Measurements from ENCODE around the gene TMEM163. TPM values are rescaled to one million over a fixed set of nuclear protein-coding genes. Genes with fewer than 3 reads are reported as not detected.

TMEM163 gene
- total RNA-seq, 1 experiment from 2014 or later = 0.12 TPM

GRCh38 chr2:134504586-134505336, 214.0 kb downstream of the TMEM163 start:
- ATAC-seq (no peak), DNase-seq (ENCODE audit: low read depth, low spot score) (no peak)
- Histone ChIP-seq H3K4me3 (replicated peaks in 1 of 2; ENCODE audit: low read depth in 1 of 2, low read length in 2 of 2) (no peak overlapping the region), H3K9ac (ENCODE audit: low read length) (no peak overlapping the region), H2AFZ (ENCODE audit: low read depth, low read length, poor library complexity, severe bottlenecking) (no peak overlapping the region), H3K79me2 (ENCODE audit: insufficient read depth, low read length) (no peaks in the 10 kb centered on the region), H3K4me1 (ENCODE audit: control insufficient read depth in 1 of 2, insufficient read depth in 2 of 2, low read length in 2 of 2) (no peaks in the 10 kb centered on the region), H3K27ac (ENCODE audit: low read depth, low read length) (no peak overlapping the region), H3K9me2 (ENCODE audit: insufficient read depth) (no peaks in the 10 kb centered on the region), H3K9me3 (ENCODE audit: control insufficient read depth in 1 of 2, insufficient read depth in 1 of 2, low read depth in 1 of 2, low read length in 2 of 2) (no peaks in the 10 kb centered on the region), H4K20me1 (ENCODE audit: insufficient read depth) (no peaks in the 10 kb centered on the region), H3K4me2 (ENCODE audit: low read length) (no peak overlapping the region), H3K27me3 (ENCODE audit: insufficient read depth, low read length) (peaks cover 8% of the 10 kb centered on the region; the same call in 1 of the 2 replicates), H3K36me3 (ENCODE audit: control insufficient read depth in 1 of 2, insufficient read depth in 2 of 2, low read length in 2 of 2) (no peaks in the 10 kb centered on the region)
- CTCF ChIA-PET = no interaction called here
- no TSS peak for BruUV-seq (replicated peaks)
- RAD21 ChIA-PET (ENCODE audit: low non-redundant PET in 1 of 2, low total read pairs in 2 of 2, uncharacterized antibody in 2 of 2, unreplicated experiment in 2 of 2) = no interaction called here
- POLR2A ChIA-PET = no interaction called here
- TF ChIP-seq CEBPB (IDR thresholded peaks at IDR 0.05; ENCODE audit: low read depth) = 0 out of 2 replicates have a peak, but pooled peaks have one; percentile 22
- no peak for TF ChIP-seq POLR2AphosphoS5 (IDR thresholded peaks at IDR 0.05; ENCODE audit: low read depth, low read length)
- intact Hi-C loops (cut with micrococcal nuclease) = no loop called here

- Histone ChIP-seq H2AFZ (ENCODE audit: low read depth, low read length, poor library complexity, severe bottlenecking) (no peak overlapping the region), H3K4me3 (replicated peaks in 1 of 2; ENCODE audit: low read depth in 1 of 2, low read length in 2 of 2) (no peak overlapping the region), H3K4me1 (ENCODE audit: control insufficient read depth in 1 of 2, insufficient read depth in 2 of 2, low read length in 2 of 2) (no peaks in the 10 kb centered on the region), H3K9ac (ENCODE audit: low read length) (no peak overlapping the region), H3K9me3 (ENCODE audit: control insufficient read depth in 1 of 2, insufficient read depth in 1 of 2, low read depth in 1 of 2, low read length in 2 of 2) (no peaks in the 10 kb centered on the region), H3K79me2 (ENCODE audit: insufficient read depth, low read length) (no peaks in the 10 kb centered on the region), H3K4me2 (ENCODE audit: low read length) (no peak overlapping the region), H3K36me3 (ENCODE audit: control insufficient read depth in 1 of 2, insufficient read depth in 2 of 2, low read length in 2 of 2) (no peaks in the 10 kb centered on the region), H3K9me2 (ENCODE audit: insufficient read depth) (no peaks in the 10 kb centered on the region), H3K27me3 (ENCODE audit: insufficient read depth, low read length) (no peaks in the 10 kb centered on the region), H4K20me1 (ENCODE audit: insufficient read depth) (no peaks in the 10 kb centered on the region), H3K27ac (ENCODE audit: low read depth, low read length) (no peak overlapping the region)
- DNase-seq (ENCODE audit: low read depth, low spot score) = no peak
- RAD21 ChIA-PET (ENCODE audit: low non-redundant PET in 1 of 2, low total read pairs in 2 of 2, uncharacterized antibody in 2 of 2, unreplicated experiment in 2 of 2) = no interaction called here
- TF ChIP-seq ELF1 (IDR thresholded peaks at IDR 0.05; ENCODE audit: borderline replicate concordance, low read depth) (no peak), CTCF (IDR thresholded peaks at IDR 0.05 in 2 of 3, conservative IDR thresholded peaks at IDR 0.05 in 1 of 3; ENCODE audit: borderline replicate concordance in 1 of 3, insufficient read depth in 1 of 3, low read depth in 2 of 3, low read length in 2 of 3) (no peak), CEBPB (IDR thresholded peaks at IDR 0.05; ENCODE audit: low read depth) (no peak)
- intact Hi-C loops (cut with micrococcal nuclease) = no loop called here
- POLR2A ChIA-PET = no interaction called here
- ATAC-seq = no peak
- CTCF ChIA-PET = interaction anchor here (0.5 kb wide), 1 partner anchor 51 kb away, joined by 3 read pairs; no protein-coding TSS in a partner anchor
- BruUV-seq (replicated peaks) = no TSS peak
These were observed 216.7 kb downstream of the TMEM163 start for GRCh38 chr2:134502104-134502503.

Data from HCT116 (cell line).